RWPE2 (cell line): ENCODE measurements around the gene PAN3.
"Not testable (repeated sequence)": the region's sequence is repeated elsewhere in the genome, so short reads cannot be mapped to it uniquely, and the experiment has no call there.

Experiments
- ATAC-seq: fragments of 200-7000 bp; cut with Tn5 transposase; 3 replicates; pipeline ENCODE4 v1.9.1; 2021; ENCODE audit warnings: low read depth
- DNase-seq: peaks from one replicate; pipeline ENCODE4 v3.0.0-alpha.2; 2020; ENCODE audit warnings: low spot score
- H3K27ac ChIP-seq: fragments of 450-650 bp; 2 replicates; pipeline ENCODE4 v1.5.1; 2017; ENCODE audit warnings: mild to moderate bottlenecking; ENCODE audit not compliant: poor library complexity, severe bottlenecking
- H3K27me3 ChIP-seq: fragments of 250-450 bp; sonication (Bioruptor Pico); 2 replicates; pipeline ENCODE4 v1.5.1; 2021; ENCODE audit warnings: mild to moderate bottlenecking, moderate library complexity; ENCODE audit not compliant: insufficient read depth, poor library complexity, severe bottlenecking
- H3K36me3 ChIP-seq: fragments of 250-450 bp; sonication (Bioruptor Pico); 2 replicates; pipeline ENCODE4 v1.5.1; 2020; ENCODE audit warnings: low read depth, mild to moderate bottlenecking, moderate library complexity
- H3K4me1 ChIP-seq: fragments of 250-450 bp; sonication (Bioruptor Pico); 2 replicates; pipeline ENCODE4 v1.5.1; 2021; ENCODE audit warnings: mild to moderate bottlenecking, moderate library complexity; ENCODE audit not compliant: insufficient read depth, poor library complexity, severe bottlenecking
- H3K4me3 ChIP-seq: fragments of 250-450 bp; sonication (Bioruptor Pico); 2 replicates; pipeline ENCODE4 v1.5.1; 2021; ENCODE audit warnings: mild to moderate bottlenecking, moderate library complexity; ENCODE audit not compliant: severe bottlenecking
- H3K9me3 ChIP-seq: fragments of 250-450 bp; sonication (Bioruptor Pico); 2 replicates; pipeline ENCODE4 v1.5.1; 2021; ENCODE audit warnings: mild to moderate bottlenecking, moderate library complexity; ENCODE audit not compliant: severe bottlenecking
- CTCF ChIP-seq: fragments of 450-650 bp; IDR thresholded peaks from one replicate; pipeline ENCODE4 v1.5.1; 2017; ENCODE audit warnings: mild to moderate bottlenecking, moderate library complexity; ENCODE audit not compliant: poor library complexity, severe bottlenecking

PAN3 gene

GRCh38 chr13:28097503-28097902 is 40.8 kb upstream of the PAN3 start:
- no peak for DNase-seq
- no peak overlapping the region for H3K27ac ChIP-seq
- H3K9me3 ChIP-seq: no peaks in the 10 kb centered on the region
- peaks cover 76% of the 10 kb centered on the region for H3K27me3 ChIP-seq
- no peak for TF ChIP-seq CTCF
- H3K4me1 ChIP-seq: no peaks in the 10 kb centered on the region
- no peak overlapping the region for H3K4me3 ChIP-seq
- no peak for ATAC-seq
- no peaks in the 10 kb centered on the region for H3K36me3 ChIP-seq

GRCh38 chr13:28099396-28100149 is 38.8 kb upstream of the PAN3 start:
- TF ChIP-seq CTCF: no peak
- no peak overlapping the region for H3K27ac ChIP-seq
- peak overlapping the region; percentile 17 for H3K4me3 ChIP-seq
- peaks cover 72% of the 10 kb centered on the region for H3K27me3 ChIP-seq
- no peak for DNase-seq
- H3K9me3 ChIP-seq: no peaks in the 10 kb centered on the region
- no peak for ATAC-seq
- no peaks in the 10 kb centered on the region for H3K36me3 ChIP-seq
- H3K4me1 ChIP-seq: no peaks in the 10 kb centered on the region

- Histone ChIP-seq H3K27ac (no peak within 1 kb of the TSS), H3K27me3 (peaks cover 65% of the 10 kb centered on the region), H3K4me3 (peak within 1 kb of the TSS; percentile 17)
Observed at GRCh38 chr13:28100150-28101121, 37.9 kb upstream of the PAN3 start, which contains the start of gene FLT3. TSS of gene FLT3 (minus strand) at chr13:28100576. CDS start at chr13:28100510, 66 bp downstream.

GRCh38 chr13:28101886-28102285 is 36.5 kb upstream of the PAN3 start:
- H3K36me3 ChIP-seq, H3K27ac ChIP-seq, DNase-seq, H3K4me1 ChIP-seq, H3K9me3 ChIP-seq, H3K4me3 ChIP-seq, ATAC-seq: not testable (repeated sequence)
- peaks cover 52% of the 10 kb centered on the region for H3K27me3 ChIP-seq

More at GRCh38 chr13:28100150-28101121, 37.9 kb upstream of the PAN3 start, which contains the start of gene FLT3:
- H3K4me1 ChIP-seq: no peaks in the 10 kb centered on the region
- no peaks in the 10 kb centered on the region for H3K9me3 ChIP-seq
- DNase-seq: no peak
- TF ChIP-seq CTCF: no peak
- peak; percentile 61 for ATAC-seq
- H3K36me3 ChIP-seq: no peaks in the 10 kb centered on the region

GRCh38 chr13:28106976-28107375 is 31.4 kb upstream of the PAN3 start:
- H3K27me3 ChIP-seq: peaks cover 3% of the 10 kb centered on the region
- DNase-seq: no peak
- H3K4me1 ChIP-seq: no peaks in the 10 kb centered on the region
- no peaks in the 10 kb centered on the region for H3K9me3 ChIP-seq
- H3K36me3 ChIP-seq: no peaks in the 10 kb centered on the region
- no peak overlapping the region for H3K4me3 ChIP-seq
- no peak for ATAC-seq
- H3K27ac ChIP-seq: no peak overlapping the region
- TF ChIP-seq CTCF: no peak
